GM19452 (cell line): Measurements from ENCODE around the gene RBM20.
"Not testable (repeated sequence)": the region's sequence is repeated elsewhere in the genome, so short reads cannot be mapped to it uniquely, and the experiment has no call there.

Source experiments
- ATAC-seq: cut with Tn5 transposase; IDR thresholded peaks from one replicate; pipeline ENCODE4 v1.9.1; 2021; ENCODE audit not compliant: unreplicated experiment

RBM20 gene

GRCh38 chr10:110647136-110647430, 2.9 kb downstream of the RBM20 start:
- no peak for ATAC-seq

- no peak for ATAC-seq
These were observed 4.7 kb downstream of the RBM20 start for GRCh38 chr10:110648692-110649346.

GRCh38 chr10:110649347-110650264, 5.5 kb downstream of the RBM20 start:
- ATAC-seq = no peak

GRCh38 chr10:110650265-110650668, 6.1 kb downstream of the RBM20 start:
- ATAC-seq = no peak

- ATAC-seq = peak; percentile 81
These were observed 7.2 kb downstream of the RBM20 start for GRCh38 chr10:110651044-110651958.

GRCh38 chr10:110652475-110653118, 8.5 kb downstream of the RBM20 start:
- no peak for ATAC-seq

- no peak for ATAC-seq
These were observed 11.2 kb downstream of the RBM20 start for GRCh38 chr10:110655320-110655719.

- no peak for ATAC-seq
These were observed 12.5 kb downstream of the RBM20 start for GRCh38 chr10:110656612-110657011.

GRCh38 chr10:110657973-110658691, 14.0 kb downstream of the RBM20 start:
- no peak for ATAC-seq

- ATAC-seq = no peak
These were observed 15.4 kb downstream of the RBM20 start for GRCh38 chr10:110659558-110659957.

- ATAC-seq = not testable (repeated sequence)
These were observed 16.2 kb downstream of the RBM20 start for GRCh38 chr10:110660289-110660688.

- ATAC-seq = no peak
These were observed 17.2 kb downstream of the RBM20 start for GRCh38 chr10:110661292-110661691.

GRCh38 chr10:110664483-110665420, 20.6 kb downstream of the RBM20 start:
- no peak for ATAC-seq

- not testable (repeated sequence) for ATAC-seq
These were observed 22.1 kb downstream of the RBM20 start for GRCh38 chr10:110666259-110666658.

- ATAC-seq = no peak
These were observed 22.5 kb downstream of the RBM20 start for GRCh38 chr10:110666673-110667072.

GRCh38 chr10:110667620-110668343, 23.6 kb downstream of the RBM20 start:
- no peak for ATAC-seq

- no peak for ATAC-seq
These were observed 24.3 kb downstream of the RBM20 start for GRCh38 chr10:110668443-110668842.

GRCh38 chr10:110670335-110670734, 26.2 kb downstream of the RBM20 start:
- ATAC-seq = no peak
